Neutrophil (primary cell): ENCODE data around the gene ZNF423.

Experiments used
- H3K27ac ChIP-seq: fragments of 200-600 bp; sonication (generic); 2 replicates; pipeline ENCODE4 v1.5.1; 2016; ENCODE audit warnings: mild to moderate bottlenecking, moderate library complexity
- H3K27me3 ChIP-seq: fragments of 200-600 bp; sonication (generic); 2 replicates; pipeline ENCODE4 v1.6.0; 2016; ENCODE audit warnings: mild to moderate bottlenecking
- H3K36me3 ChIP-seq: fragments of 200-600 bp; sonication (generic); 2 replicates; pipeline ENCODE4 v1.5.1; 2017
- H3K4me1 ChIP-seq, 2 experiments: fragments of 200-600 bp in 1 of 2; sonication (generic) in 1 of 2; 1 replicate in 1 of 2; 2 replicates in 1 of 2; pipeline versions ENCODE4 v1.5.1 to v1.6.1; 2013 to 2016; ENCODE audit warnings: low read depth in 1 of 2, low read length in 1 of 2, mild to moderate bottlenecking in 1 of 2, moderate library complexity in 1 of 2; ENCODE audit not compliant: control insufficient read depth in 1 of 2, insufficient read depth in 1 of 2
- H3K4me3 ChIP-seq, 2 experiments: fragments of 200-600 bp in 1 of 2; sonication (generic) in 1 of 2; 1 replicate in 1 of 2; 2 replicates in 1 of 2; pipeline ENCODE4 v1.5.1; 2013 to 2016; ENCODE audit warnings: low read depth in 1 of 2, low read length in 1 of 2, mild to moderate bottlenecking in 1 of 2, moderate library complexity in 1 of 2
- H3K9me3 ChIP-seq: fragments of 200-600 bp; sonication (generic); 2 replicates; pipeline ENCODE4 v1.5.1; 2016
- CTCF ChIP-seq: fragments of 200-600 bp; sonication (generic); IDR thresholded peaks from 2 replicates; pipeline ENCODE4 v1.5.1; 2016; ENCODE audit warnings: antibody characterized with exemption

Gene ZNF423

GRCh38 chr16:49773534-49774475 lies 82.1 kb downstream of the ZNF423 start:
- Histone ChIP-seq H3K4me1 (no peaks in the 10 kb centered on the region), H3K36me3 (no peaks in the 10 kb centered on the region), H3K9me3 (no peaks in the 10 kb centered on the region), H3K4me3 (no peak overlapping the region), H3K27ac (no peak overlapping the region), H3K27me3 (no peaks in the 10 kb centered on the region)
- TF ChIP-seq CTCF: no peak

- H3K4me1 ChIP-seq: no peaks in the 10 kb centered on the region
- H3K9me3 ChIP-seq: no peaks in the 10 kb centered on the region
- TF ChIP-seq CTCF: no peak
- H3K27me3 ChIP-seq: no peaks in the 10 kb centered on the region
- no peak overlapping the region for H3K27ac ChIP-seq
- no peak overlapping the region for H3K4me3 ChIP-seq
- no peaks in the 10 kb centered on the region for H3K36me3 ChIP-seq
These were observed 87.9 kb downstream of the ZNF423 start for GRCh38 chr16:49767998-49768397.

- no peaks in the 10 kb centered on the region for H3K27me3 ChIP-seq
- H3K4me3 ChIP-seq: no peak overlapping the region
- H3K36me3 ChIP-seq: no peaks in the 10 kb centered on the region
- no peak overlapping the region for H3K27ac ChIP-seq
- no peak for TF ChIP-seq CTCF
- no peaks in the 10 kb centered on the region for H3K4me1 ChIP-seq
- no peaks in the 10 kb centered on the region for H3K9me3 ChIP-seq
These were observed 88.5 kb downstream of the ZNF423 start for GRCh38 chr16:49767414-49767813.

- Histone ChIP-seq H3K4me1 (no peaks in the 10 kb centered on the region), H3K36me3 (no peaks in the 10 kb centered on the region), H3K4me3 (no peak overlapping the region), H3K27me3 (no peaks in the 10 kb centered on the region), H3K9me3 (no peaks in the 10 kb centered on the region), H3K27ac (no peak overlapping the region)
- no peak for TF ChIP-seq CTCF
These were observed 89.7 kb downstream of the ZNF423 start for GRCh38 chr16:49766225-49766624.

- TF ChIP-seq CTCF: no peak
- Histone ChIP-seq H3K27me3 (no peaks in the 10 kb centered on the region), H3K4me3 (no peak overlapping the region), H3K27ac (no peak overlapping the region), H3K36me3 (no peaks in the 10 kb centered on the region), H3K9me3 (no peaks in the 10 kb centered on the region), H3K4me1 (no peaks in the 10 kb centered on the region)
These were observed 92.1 kb downstream of the ZNF423 start for GRCh38 chr16:49763826-49764225.
